Neural progenitor cell (in vitro differentiated cells): ENCODE data around the gene CDKL4.

Source experiments
- EZH2 ChIP-seq: fragments of 200-600 bp; sonication (generic); IDR thresholded peaks from 2 replicates; pipeline ENCODE4 v1.6.1; 2017; ENCODE audit warnings: antibody characterized with exemption, mild to moderate bottlenecking, moderate library complexity
- TF ChIP-seq, protein P1 (sequence below): fragments of 200-600 bp; sonication (generic); IDR thresholded peaks from 2 replicates; pipeline ENCODE4 v1.5.1; 2017; ENCODE audit warnings: antibody characterized with exemption, mild to moderate bottlenecking

DNA sequence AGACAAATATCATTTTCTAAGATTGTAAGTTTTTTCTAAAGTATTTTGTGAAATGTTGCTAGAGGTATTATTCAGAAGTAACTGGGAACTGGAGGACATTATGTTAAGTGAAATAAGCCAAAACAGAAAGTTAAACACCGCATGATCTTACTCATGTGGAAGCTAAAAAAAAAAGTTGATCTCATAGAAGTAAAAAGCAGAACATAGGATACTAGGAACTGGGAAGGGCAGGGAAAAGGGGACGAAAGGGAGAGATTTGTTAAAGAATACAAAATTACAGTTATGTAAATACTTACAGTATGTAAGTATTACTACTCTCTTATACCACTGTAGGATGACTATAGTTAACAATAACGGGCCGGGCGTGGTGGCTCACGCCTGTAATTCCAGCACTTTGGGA, 46.7 kb upstream of the CDKL4 start:
- TF ChIP-seq, protein P1, sequence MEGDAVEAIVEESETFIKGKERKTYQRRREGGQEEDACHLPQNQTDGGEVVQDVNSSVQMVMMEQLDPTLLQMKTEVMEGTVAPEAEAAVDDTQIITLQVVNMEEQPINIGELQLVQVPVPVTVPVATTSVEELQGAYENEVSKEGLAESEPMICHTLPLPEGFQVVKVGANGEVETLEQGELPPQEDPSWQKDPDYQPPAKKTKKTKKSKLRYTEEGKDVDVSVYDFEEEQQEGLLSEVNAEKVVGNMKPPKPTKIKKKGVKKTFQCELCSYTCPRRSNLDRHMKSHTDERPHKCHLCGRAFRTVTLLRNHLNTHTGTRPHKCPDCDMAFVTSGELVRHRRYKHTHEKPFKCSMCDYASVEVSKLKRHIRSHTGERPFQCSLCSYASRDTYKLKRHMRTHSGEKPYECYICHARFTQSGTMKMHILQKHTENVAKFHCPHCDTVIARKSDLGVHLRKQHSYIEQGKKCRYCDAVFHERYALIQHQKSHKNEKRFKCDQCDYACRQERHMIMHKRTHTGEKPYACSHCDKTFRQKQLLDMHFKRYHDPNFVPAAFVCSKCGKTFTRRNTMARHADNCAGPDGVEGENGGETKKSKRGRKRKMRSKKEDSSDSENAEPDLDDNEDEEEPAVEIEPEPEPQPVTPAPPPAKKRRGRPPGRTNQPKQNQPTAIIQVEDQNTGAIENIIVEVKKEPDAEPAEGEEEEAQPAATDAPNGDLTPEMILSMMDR: no peak
- TF ChIP-seq EZH2: no peak
